Neutrophil (primary cell): ENCODE data around the gene ARMC6.
"Not testable (repeated sequence)": the region's sequence is repeated elsewhere in the genome, so short reads cannot be mapped to it uniquely, and the experiment has no call there.

Experiments
- H3K27ac ChIP-seq: fragments of 200-600 bp; sonication (generic); 2 replicates; pipeline ENCODE4 v1.5.1; 2016; ENCODE audit warnings: mild to moderate bottlenecking, moderate library complexity
- H3K27me3 ChIP-seq: fragments of 200-600 bp; sonication (generic); 2 replicates; pipeline ENCODE4 v1.6.0; 2016; ENCODE audit warnings: mild to moderate bottlenecking
- H3K36me3 ChIP-seq: fragments of 200-600 bp; sonication (generic); 2 replicates; pipeline ENCODE4 v1.5.1; 2017
- H3K4me1 ChIP-seq, 2 experiments: fragments of 200-600 bp in 1 of 2; sonication (generic) in 1 of 2; 1 replicate in 1 of 2; 2 replicates in 1 of 2; pipeline versions ENCODE4 v1.5.1 to v1.6.1; 2013 to 2016; ENCODE audit warnings: low read depth in 1 of 2, low read length in 1 of 2, mild to moderate bottlenecking in 1 of 2, moderate library complexity in 1 of 2; ENCODE audit not compliant: control insufficient read depth in 1 of 2, insufficient read depth in 1 of 2
- H3K4me3 ChIP-seq, 2 experiments: fragments of 200-600 bp in 1 of 2; sonication (generic) in 1 of 2; 1 replicate in 1 of 2; 2 replicates in 1 of 2; pipeline ENCODE4 v1.5.1; 2013 to 2016; ENCODE audit warnings: low read depth in 1 of 2, low read length in 1 of 2, mild to moderate bottlenecking in 1 of 2, moderate library complexity in 1 of 2
- H3K9me3 ChIP-seq: fragments of 200-600 bp; sonication (generic); 2 replicates; pipeline ENCODE4 v1.5.1; 2016
- CTCF ChIP-seq: fragments of 200-600 bp; sonication (generic); IDR thresholded peaks from 2 replicates; pipeline ENCODE4 v1.5.1; 2016; ENCODE audit warnings: antibody characterized with exemption

The ARMC6 gene

GRCh38 chr19:19004144-19004543 lies 29.3 kb upstream of the ARMC6 start:
- H3K27me3 ChIP-seq, result no peaks in the 10 kb centered on the region
- no peak overlapping the region for H3K27ac ChIP-seq
- no peak for TF ChIP-seq CTCF
- no peaks in the 10 kb centered on the region for H3K9me3 ChIP-seq
- no peaks in the 10 kb centered on the region for H3K4me1 ChIP-seq
- H3K4me3 ChIP-seq, result no peak overlapping the region
- peaks cover 91% of the 10 kb centered on the region for H3K36me3 ChIP-seq

DNA sequence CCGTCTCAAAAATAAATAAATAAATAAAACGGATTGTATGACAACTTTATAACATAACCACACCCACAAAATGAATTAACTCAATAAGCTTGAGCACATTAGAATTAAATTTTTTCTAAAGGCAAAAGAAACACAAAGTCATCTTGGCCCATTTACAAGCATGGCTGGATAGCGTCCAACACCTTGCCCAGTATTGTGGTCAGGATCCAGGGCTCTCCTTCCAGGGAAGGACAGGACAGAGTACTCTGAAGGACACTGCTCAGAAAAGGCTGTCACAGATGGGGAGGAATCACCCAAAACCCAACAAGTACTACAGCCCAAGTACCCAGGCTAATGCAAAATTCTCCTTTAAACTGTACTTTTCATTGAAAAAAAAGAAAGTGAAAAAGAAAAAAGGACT lies 27.2 kb upstream of the ARMC6 start:
- Histone ChIP-seq H3K4me3 (no peak overlapping the region), H3K27me3 (no peaks in the 10 kb centered on the region), H3K27ac (no peak overlapping the region), H3K9me3 (no peaks in the 10 kb centered on the region), H3K36me3 (peaks cover 90% of the 10 kb centered on the region), H3K4me1 (no peaks in the 10 kb centered on the region)
- TF ChIP-seq CTCF, result no peak

DNA sequence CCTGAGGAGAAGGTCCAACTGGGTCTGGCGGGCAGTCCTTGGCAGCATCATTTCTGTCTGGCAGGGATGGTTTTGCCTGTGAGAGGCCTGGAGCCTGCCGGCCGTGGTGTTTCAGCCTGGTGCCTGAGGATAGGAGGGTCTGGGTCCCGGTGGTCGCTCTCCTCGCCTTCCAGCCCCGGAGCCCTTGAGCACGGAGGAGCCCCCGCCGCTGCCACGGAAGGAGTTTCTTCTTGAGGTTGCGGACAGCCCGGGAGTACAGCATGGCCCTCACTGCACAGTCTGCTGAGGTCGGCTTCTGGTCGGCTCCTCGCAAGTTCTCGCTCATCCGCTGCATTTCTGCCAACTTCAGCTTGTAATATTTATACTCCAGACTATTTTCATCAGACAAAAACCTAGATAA lies 23.5 kb upstream of the ARMC6 start:
- no peak overlapping the region for H3K4me3 ChIP-seq

GRCh38 chr19:19010551-19010950 lies 22.9 kb upstream of the ARMC6 start:
- H3K27ac ChIP-seq, result no peak overlapping the region
- TF ChIP-seq CTCF, result no peak
- H3K9me3 ChIP-seq, result no peaks in the 10 kb centered on the region
- H3K36me3 ChIP-seq, result peaks cover 81% of the 10 kb centered on the region
- H3K27me3 ChIP-seq, result no peaks in the 10 kb centered on the region
- no peak overlapping the region for H3K4me3 ChIP-seq
- no peaks in the 10 kb centered on the region for H3K4me1 ChIP-seq

More for the DNA sequence above, 23.5 kb upstream of the ARMC6 start:
- Histone ChIP-seq H3K36me3 (peaks cover 85% of the 10 kb centered on the region), H3K4me1 (no peaks in the 10 kb centered on the region), H3K27ac (no peak overlapping the region), H3K9me3 (no peaks in the 10 kb centered on the region), H3K27me3 (no peaks in the 10 kb centered on the region)
- TF ChIP-seq CTCF, result no peak

- Histone ChIP-seq H3K4me1 (no peaks in the 10 kb centered on the region), H3K27ac (no peak overlapping the region), H3K27me3 (no peaks in the 10 kb centered on the region), H3K9me3 (no peaks in the 10 kb centered on the region), H3K4me3 (no peak overlapping the region), H3K36me3 (peaks cover 75% of the 10 kb centered on the region)
- TF ChIP-seq CTCF, result no peak
Observed at GRCh38 chr19:19021115-19021514, 12.3 kb upstream of the ARMC6 start.

DNA sequence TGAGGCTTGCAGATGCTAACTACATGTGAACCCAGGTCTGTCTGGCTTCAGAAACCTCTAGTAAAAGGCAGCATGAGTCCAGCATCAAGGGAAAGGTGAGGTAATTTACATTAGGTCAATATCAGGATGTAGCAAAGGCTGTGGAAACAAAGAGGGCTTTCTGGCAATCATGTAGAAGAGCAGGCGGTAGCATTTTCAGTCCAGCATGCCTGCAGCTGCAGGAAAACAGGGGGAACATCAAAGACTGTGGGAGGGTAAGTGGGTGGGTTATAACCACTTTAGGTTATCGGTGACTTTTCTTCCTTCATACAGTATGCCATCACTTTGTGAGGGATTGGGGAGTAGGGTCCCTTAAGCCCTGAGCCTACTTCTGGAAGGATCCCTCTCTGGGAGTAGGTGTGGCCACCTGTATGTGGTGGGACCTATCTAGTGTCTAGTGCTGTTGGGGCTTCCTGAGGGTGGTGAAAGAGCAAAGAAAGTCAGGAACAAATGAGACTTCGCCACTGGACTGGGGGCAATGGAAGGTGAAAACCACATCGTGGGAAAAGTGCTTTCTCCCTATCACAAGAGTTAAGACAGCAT lies 10.9 kb upstream of the ARMC6 start:
- H3K36me3 ChIP-seq, result peaks cover 75% of the 10 kb centered on the region
- no peak overlapping the region for H3K27ac ChIP-seq
- no peak overlapping the region for H3K4me3 ChIP-seq
- H3K27me3 ChIP-seq, result no peaks in the 10 kb centered on the region
- no peaks in the 10 kb centered on the region for H3K4me1 ChIP-seq
- no peak for TF ChIP-seq CTCF
- no peaks in the 10 kb centered on the region for H3K9me3 ChIP-seq

DNA sequence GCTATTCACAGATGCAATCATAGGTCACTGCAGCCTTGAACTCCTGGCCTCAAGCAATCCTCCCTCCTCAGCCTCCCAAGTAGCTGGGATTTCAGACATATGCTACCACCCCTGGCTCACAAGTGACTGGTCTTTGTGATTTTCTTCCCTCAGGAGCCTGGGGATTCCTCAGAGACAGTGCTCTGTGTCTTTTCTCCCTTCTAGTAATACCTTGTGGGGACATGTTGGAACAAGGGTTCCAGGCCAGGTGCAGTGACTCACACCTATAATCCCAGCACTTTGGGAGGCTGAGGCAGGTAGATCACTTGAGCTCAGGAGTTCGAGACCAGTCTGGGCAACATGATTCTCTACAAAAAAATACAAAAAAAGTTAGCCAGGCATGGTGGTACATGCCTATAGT lies 10.0 kb upstream of the ARMC6 start:
- peaks cover 77% of the 10 kb centered on the region for H3K36me3 ChIP-seq
- H3K27me3 ChIP-seq, H3K4me3 ChIP-seq, H3K4me1 ChIP-seq, H3K9me3 ChIP-seq, H3K27ac ChIP-seq: not testable (repeated sequence)
